H1 (cell line): Measurements from ENCODE around the gene INCENP. TPM values are rescaled to one million over a fixed set of nuclear protein-coding genes. Genes with fewer than 3 reads are reported as not detected.

Source experiments
- CTCF ChIA-PET: fragments of 300-600 bp; sonication (Branson Sonifier 250); formaldehyde crosslinking; loops from one replicate; lab custom pipeline; 2021; ENCODE audit not compliant: partially characterized antibody; lab: Charles Lee
- POLR2A ChIA-PET: fragments of 300-600 bp; sonication (Branson Sonifier 250); formaldehyde crosslinking; loops from one replicate; lab custom pipeline; 2021; ENCODE audit warnings: inconsistent platforms; ENCODE audit not compliant: partially characterized antibody; lab: Charles Lee
- DNase-seq, 2 experiments: peaks; one replicate each; pipeline versions ENCODE4 v3.0.0 to v3.0.0-alpha.2; 2010 to 2022; ENCODE audit warnings: low spot score in 2 of 2, low read depth in 1 of 2, mixed read lengths in 1 of 2
- FAIRE-seq: peaks from 2 replicates; lab custom pipeline; 2011; peaks lifted over from hg19 to GRCh38; lab: Jason Lieb, UNC
- H2AFZ ChIP-seq: 2 replicates; pipeline ENCODE4 v1.8.1; 2012; ENCODE audit warnings: low read length, inconsistent platforms
- H2AK5ac ChIP-seq: 2 replicates; pipeline ENCODE4 v1.6.1; 2013; ENCODE audit warnings: low read depth, low read length
- H2BK120ac ChIP-seq: replicated peaks from 2 replicates; pipeline ENCODE3; 2013; ENCODE audit warnings: low read depth, low read length, inconsistent platforms
- H2BK12ac ChIP-seq: 2 replicates; pipeline ENCODE4 v1.6.1; 2013; ENCODE audit warnings: low read depth, low read length
- H2BK15ac ChIP-seq: 2 replicates; pipeline ENCODE4 v1.6.1; 2013; ENCODE audit warnings: low read length
- H2BK20ac ChIP-seq: 2 replicates; pipeline ENCODE4 v1.6.1; 2013; ENCODE audit warnings: low read length
- H2BK5ac ChIP-seq: 2 replicates; pipeline ENCODE4 v1.6.1; 2013; ENCODE audit warnings: low read depth, low read length
- H3K14ac ChIP-seq: 2 replicates; pipeline ENCODE4 v1.6.1; 2013; ENCODE audit warnings: inconsistent platforms; ENCODE audit not compliant: insufficient read length
- H3K18ac ChIP-seq: 2 replicates; pipeline ENCODE4 v1.6.1; 2013; ENCODE audit warnings: low read length; ENCODE audit errors: extremely low read depth
- H3K23ac ChIP-seq: 2 replicates; pipeline ENCODE4 v1.6.1; 2013; ENCODE audit warnings: inconsistent platforms; ENCODE audit not compliant: insufficient read length
- H3K23me2 ChIP-seq: 2 replicates; pipeline ENCODE4 v1.6.1; 2013; ENCODE audit warnings: low read depth, low read length
- H3K27ac ChIP-seq: 2 replicates; pipeline ENCODE4 v1.6.1; 2011; ENCODE audit warnings: low read depth, low read length, inconsistent platforms
- H3K27me3 ChIP-seq, 4 experiments: replicated peaks in 1 of 4; 1 replicate in 1 of 4; 2 replicates in 3 of 4; pipeline versions ENCODE4 v1.6.1 to v1.8.1; 2011 to 2013; ENCODE audit warnings: low read length in 3 of 4, mild to moderate bottlenecking in 3 of 4, inconsistent platforms in 2 of 4, mixed read lengths in 2 of 4, moderate library complexity in 1 of 4; ENCODE audit not compliant: control insufficient read depth in 3 of 4, insufficient read depth in 3 of 4; ENCODE audit errors: extremely low read depth in 1 of 4
- H3K36me3 ChIP-seq, 4 experiments: 2 replicates each; pipeline versions ENCODE4 v1.6.1 to v1.8.1; 2011 to 2013; ENCODE audit warnings: mild to moderate bottlenecking in 4 of 4, low read length in 3 of 4, moderate library complexity in 2 of 4, control low read depth in 1 of 4, inconsistent platforms in 1 of 4; ENCODE audit not compliant: insufficient read depth in 4 of 4, control insufficient read depth in 2 of 4
- H3K4ac ChIP-seq: replicated peaks from 2 replicates; pipeline ENCODE3; 2013; ENCODE audit warnings: low read length, low read depth, mixed read lengths, inconsistent platforms; ENCODE audit not compliant: insufficient read length
- H3K4me1 ChIP-seq, 4 experiments: replicated peaks in 1 of 4; 1 replicate in 1 of 4; 2 replicates in 3 of 4; pipeline versions ENCODE4 v1.6.1 to v1.8.1; 2011 to 2013; ENCODE audit warnings: low read length in 3 of 4, inconsistent platforms in 2 of 4, mixed read lengths in 1 of 4; ENCODE audit not compliant: insufficient read depth in 4 of 4, control insufficient read depth in 3 of 4
- H3K4me2 ChIP-seq, 2 experiments: 2 replicates each; pipeline versions ENCODE4 v1.6.1 to v1.8.1; 2011 to 2013; ENCODE audit warnings: low read depth in 2 of 2, low read length in 2 of 2, control low read depth in 1 of 2, inconsistent platforms in 1 of 2, mild to moderate bottlenecking in 1 of 2; ENCODE audit not compliant: insufficient read depth in 1 of 2
- H3K4me3 ChIP-seq, 4 experiments: fragments of 200-600, 300-600 bp in 1 of 4; sonication (generic), shearing (Covaris generic), sonication (Bioruptor Twin) in 1 of 4; 2 replicates each; pipeline versions ENCODE4 v1.5.1 to v1.8.1; 2011 to 2016; ENCODE audit warnings: low read length in 4 of 4, low read depth in 3 of 4, control low read depth in 2 of 4, inconsistent platforms in 2 of 4, mild to moderate bottlenecking in 2 of 4, mixed read lengths in 1 of 4, moderate library complexity in 1 of 4; ENCODE audit not compliant: insufficient read depth in 2 of 4; ENCODE audit errors: extremely low read depth in 1 of 4
- H3K56ac ChIP-seq: replicated peaks from 2 replicates; pipeline ENCODE3; 2013; ENCODE audit warnings: low read depth, mild to moderate bottlenecking, mixed read lengths, low read length, inconsistent platforms; ENCODE audit not compliant: insufficient read length
- H3K79me1 ChIP-seq: 2 replicates; pipeline ENCODE4 v1.6.1; 2013; ENCODE audit warnings: low read depth, low read length, control low read depth
- H3K79me2 ChIP-seq, 2 experiments: 2 replicates each; pipeline versions ENCODE4 v1.6.1 to v1.8.1; 2012 to 2013; ENCODE audit warnings: low read length in 2 of 2, mild to moderate bottlenecking in 2 of 2, inconsistent platforms in 1 of 2; ENCODE audit not compliant: insufficient read depth in 2 of 2, control insufficient read depth in 1 of 2
- H3K9ac ChIP-seq, 4 experiments: replicated peaks in 1 of 4; 1 replicate in 1 of 4; 2 replicates in 3 of 4; pipeline versions ENCODE4 v1.6.1 to v1.8.1; 2011 to 2013; ENCODE audit warnings: low read depth in 3 of 4, low read length in 3 of 4, control low read depth in 2 of 4, mild to moderate bottlenecking in 2 of 4, moderate library complexity in 2 of 4, inconsistent platforms in 1 of 4; ENCODE audit errors: extremely low read depth in 1 of 4
- H3K9me3 ChIP-seq, 2 experiments: 2 replicates each; pipeline versions ENCODE4 v1.6.1 to v1.8.1; 2012 to 2013; ENCODE audit warnings: mild to moderate bottlenecking in 2 of 2, moderate library complexity in 2 of 2, control low read depth in 1 of 2, inconsistent platforms in 1 of 2, low read depth in 1 of 2, low read length in 1 of 2, mixed read lengths in 1 of 2; ENCODE audit not compliant: insufficient read depth in 2 of 2
- H4K20me1 ChIP-seq, 2 experiments: replicated peaks in 1 of 2; 2 replicates each; pipeline versions ENCODE3 to v1.8.1; 2011 to 2013; ENCODE audit warnings: inconsistent platforms in 2 of 2, low read length in 2 of 2, mild to moderate bottlenecking in 1 of 2; ENCODE audit not compliant: insufficient read depth in 2 of 2, control insufficient read depth in 1 of 2
- H4K5ac ChIP-seq: 2 replicates; pipeline ENCODE4 v1.6.1; 2013; ENCODE audit warnings: low read length, low read depth, mixed read lengths, inconsistent platforms; ENCODE audit not compliant: insufficient read length
- H4K8ac ChIP-seq: 2 replicates; pipeline ENCODE4 v1.8.0; 2013; ENCODE audit warnings: mild to moderate bottlenecking, moderate library complexity, low read length, inconsistent platforms; ENCODE audit not compliant: insufficient read depth; ENCODE audit errors: extremely low read depth
- H4K91ac ChIP-seq: replicated peaks from 2 replicates; pipeline ENCODE3; 2013; ENCODE audit warnings: low read length, mixed read lengths, inconsistent platforms; ENCODE audit not compliant: insufficient read length
- CEBPB ChIP-seq: IDR thresholded peaks from 2 replicates; pipeline ENCODE4 v1.6.1; 2012; ENCODE audit warnings: low read depth, low read length
- CHD2 ChIP-seq: IDR thresholded peaks from 2 replicates; pipeline ENCODE4 v1.6.1; 2012; ENCODE audit warnings: low read length, improper control_type of control experiment
- CREB1 ChIP-seq: IDR thresholded peaks from 2 replicates; pipeline ENCODE4 v1.6.1; 2012; ENCODE audit warnings: inconsistent platforms
- EGR1 ChIP-seq: IDR thresholded peaks from 2 replicates; pipeline ENCODE4 v1.6.1; 2011; ENCODE audit warnings: low read depth, low read length, borderline replicate concordance
- EP300 ChIP-seq, 2 experiments: IDR thresholded peaks; 1 replicate in 1 of 2; 2 replicates in 1 of 2; pipeline ENCODE4 v1.6.1; 2011 to 2012; ENCODE audit warnings: low read depth in 2 of 2, low read length in 2 of 2, mild to moderate bottlenecking in 2 of 2, borderline replicate concordance in 1 of 2, inconsistent platforms in 1 of 2, moderate library complexity in 1 of 2
- GABPA ChIP-seq: IDR thresholded peaks from 2 replicates; pipeline ENCODE4 v1.6.1; 2011; ENCODE audit warnings: mild to moderate bottlenecking, low read length, moderate library complexity, borderline replicate concordance; ENCODE audit not compliant: insufficient read depth
- JUN ChIP-seq: IDR thresholded peaks from 2 replicates; pipeline ENCODE4 v1.6.1; 2011; ENCODE audit warnings: low read depth, mild to moderate bottlenecking, improper control_type of control experiment, low read length
- JUND ChIP-seq: IDR thresholded peaks from 2 replicates; pipeline ENCODE4 v1.6.1; 2011; ENCODE audit warnings: mild to moderate bottlenecking, improper control_type of control experiment, low read length
- PHF8 ChIP-seq: fragments of 200-600 bp; sonication (generic); conservative IDR thresholded peaks from 2 replicates; pipeline ENCODE4 v1.7.1; 2012; ENCODE audit warnings: low read depth, mild to moderate bottlenecking, inconsistent platforms, low read length, moderate library complexity
- WGBS, 2 experiments: shearing (Covaris generic) in 1 of 2; methylation state at CpG; one replicate each; pipeline versions ENCODE4 v1.1.6 to v1.1.7; 2013 to 2015; ENCODE audit warnings: low lambda C conversion rate in 2 of 2, mixed read lengths in 2 of 2, inconsistent platforms in 1 of 2, low coverage in 1 of 2, missing lambda C conversion rate in 1 of 2; ENCODE audit not compliant: insufficient replicate concordance in 2 of 2, insufficient coverage in 1 of 2, insufficient read length in 1 of 2; ENCODE audit errors: extremely low coverage in 1 of 2, missing lambda C conversion rate in 1 of 2; 5-methylcytosine and 5-hydroxymethylcytosine counted together
- polyA plus RNA-seq, 7 experiments: library from polyadenylated mRNA; depleted of rRNA in 3 of 7; stranded (reverse) in 5 of 7; unstranded in 2 of 7; fragments of >200 nt in 5 of 7; fragments of 200-250 nt in 2 of 7; gene quantifications; 1 replicate in 5 of 7; 2 replicates in 1 of 7; 4 replicates in 1 of 7; pipeline versions ENCODE4 v1.2.1 to v1.2.3, GENCODE V29; 2011 to 2013; ENCODE audit warnings: missing spikeins in 2 of 7, mixed read lengths in 2 of 7
- total RNA-seq: library from RNA; stranded (reverse); fragmentation: NEBNext Ultra II Directional; extraction: Animal tissue kit (Norgen Biotek cat#: 25700); gene quantifications from 2 replicates; pipeline ENCODE4 v1.2.1, GENCODE V29; 2021
- TF ChIP-seq, protein P1 (sequence below), 3 experiments: IDR thresholded peaks; 1 replicate in 2 of 3; 2 replicates in 1 of 3; pipeline versions ENCODE4 v1.5.1 to v1.6.1; 2011; ENCODE audit warnings: low read length in 3 of 3, mild to moderate bottlenecking in 3 of 3, inconsistent platforms in 2 of 3, low read depth in 1 of 3, moderate library complexity in 1 of 3; ENCODE audit not compliant: insufficient read depth in 1 of 3; ENCODE audit errors: control extremely low read depth in 1 of 3

Gene INCENP
- total and polyA plus RNA-seq, 2 of the 8 experiments (the other 6 are each of a cell fraction or from before 2014, with no cell fraction given) = 25.4 to 132 TPM

- Histone ChIP-seq H3K9ac (no peak overlapping the region), H3K27me3 (no peaks in the 10 kb centered on the region)
- TF ChIP-seq JUN (no peak), CREB1 (no peak), PHF8 (no peak), EP300 (IDR thresholded peaks at IDR 0.05; ENCODE audit: borderline replicate concordance in 1 of 2, low read depth in 2 of 2, low read length in 2 of 2) (no peak), CHD2 (no peak), EGR1 (no peak), JUND (no peak), GABPA (no peak), CEBPB (no peak)
- TF ChIP-seq, protein P1, sequence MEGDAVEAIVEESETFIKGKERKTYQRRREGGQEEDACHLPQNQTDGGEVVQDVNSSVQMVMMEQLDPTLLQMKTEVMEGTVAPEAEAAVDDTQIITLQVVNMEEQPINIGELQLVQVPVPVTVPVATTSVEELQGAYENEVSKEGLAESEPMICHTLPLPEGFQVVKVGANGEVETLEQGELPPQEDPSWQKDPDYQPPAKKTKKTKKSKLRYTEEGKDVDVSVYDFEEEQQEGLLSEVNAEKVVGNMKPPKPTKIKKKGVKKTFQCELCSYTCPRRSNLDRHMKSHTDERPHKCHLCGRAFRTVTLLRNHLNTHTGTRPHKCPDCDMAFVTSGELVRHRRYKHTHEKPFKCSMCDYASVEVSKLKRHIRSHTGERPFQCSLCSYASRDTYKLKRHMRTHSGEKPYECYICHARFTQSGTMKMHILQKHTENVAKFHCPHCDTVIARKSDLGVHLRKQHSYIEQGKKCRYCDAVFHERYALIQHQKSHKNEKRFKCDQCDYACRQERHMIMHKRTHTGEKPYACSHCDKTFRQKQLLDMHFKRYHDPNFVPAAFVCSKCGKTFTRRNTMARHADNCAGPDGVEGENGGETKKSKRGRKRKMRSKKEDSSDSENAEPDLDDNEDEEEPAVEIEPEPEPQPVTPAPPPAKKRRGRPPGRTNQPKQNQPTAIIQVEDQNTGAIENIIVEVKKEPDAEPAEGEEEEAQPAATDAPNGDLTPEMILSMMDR (IDR thresholded peaks at IDR 0.05; ENCODE audit: control extremely low read depth in 1 of 3, insufficient read depth in 1 of 3, low read depth in 1 of 3, low read length in 3 of 3) = no peak
These were observed 18.8 kb upstream of the INCENP start for GRCh38 chr11:62104816-62105653.

More at GRCh38 chr11:62104816-62105653, 18.8 kb upstream of the INCENP start:
- Histone ChIP-seq H3K27ac (no peak overlapping the region), H3K14ac (no peak overlapping the region), H2BK12ac (no peak overlapping the region; the same call in 1 of the 2 replicates), H2AK5ac (no peak overlapping the region), H2BK120ac (no peak overlapping the region), H3K4me3 (no peak overlapping the region), H3K23ac (no peak overlapping the region), H3K4ac (no peak overlapping the region), H2BK5ac (no peak overlapping the region), H4K91ac (no peak overlapping the region), H3K9me3 (peaks cover 0 to 5% of the 10 kb centered on the region in 2 experiments; a peak in 2 of 4 replicates), H2BK20ac (no peak overlapping the region), H2BK15ac (no peak overlapping the region), H3K23me2 (no peaks in the 10 kb centered on the region), H3K79me2 (no peaks in the 10 kb centered on the region), H3K79me1 (no peaks in the 10 kb centered on the region), H3K4me1 (peaks cover 0 to 4% (median 1%) of the 10 kb centered on the region in 4 experiments; a peak in 2 of 7 replicates), H4K20me1 (no peaks in the 10 kb centered on the region), H3K18ac (no peak overlapping the region), H3K36me3 (no peaks in the 10 kb centered on the region), H2AFZ (no peak overlapping the region), H4K5ac (no peak overlapping the region), H3K4me2 (no peak overlapping the region), H4K8ac (no peak overlapping the region), H3K56ac (no peak overlapping the region)
- FAIRE-seq (no peak), DNase-seq (no peak)
- ChIA-PET CTCF (interaction anchor here (1.6 to 9.4 kb wide), 2 partner anchors 23 to 207 kb away, joined by 6 to 132 read pairs; no protein-coding TSS in a partner anchor), POLR2A (no interaction called here)
- 90% methylated on average over 11 of the region's 11 CpGs; no CpG with 5 or more reads in 1 of the 2 experiments for WGBS, 2 experiments
